Kasumi-1 (cell line): ENCODE measurements around the gene SOX13.
A peak's percentile ranks its signal among the peaks of the same experiment; 100 is the strongest.

Source experiments
- DNase-seq, 2 experiments: peaks; one replicate each; lab custom pipeline; 2025; lab: John Stamatoyannopoulos, UW

Gene SOX13

GRCh38 chr1:204153667-204154066, 80.8 kb downstream of the SOX13 start:
- DNase-seq, result no peak

GRCh38 chr1:204154568-204155255, 81.8 kb downstream of the SOX13 start:
- no peak for DNase-seq

GRCh38 chr1:204155881-204156280, 83.0 kb downstream of the SOX13 start:
- DNase-seq, result no peak

- no peak for DNase-seq
Observed at GRCh38 chr1:204157962-204158361, 85.0 kb downstream of the SOX13 start.

- DNase-seq, result no peak
Observed at GRCh38 chr1:204161609-204162493, 88.9 kb downstream of the SOX13 start.

- peak; percentile 55 to 70 for DNase-seq
Observed at GRCh38 chr1:204162494-204163074, 89.7 kb downstream of the SOX13 start.

GRCh38 chr1:204166219-204166618, 93.3 kb downstream of the SOX13 start, which contains the start of gene REN:
Gene REN (minus strand): TSS chr1:204166337. CDS start chr1:204166293, 44 bp downstream.
- DNase-seq, result no peak

DNA sequence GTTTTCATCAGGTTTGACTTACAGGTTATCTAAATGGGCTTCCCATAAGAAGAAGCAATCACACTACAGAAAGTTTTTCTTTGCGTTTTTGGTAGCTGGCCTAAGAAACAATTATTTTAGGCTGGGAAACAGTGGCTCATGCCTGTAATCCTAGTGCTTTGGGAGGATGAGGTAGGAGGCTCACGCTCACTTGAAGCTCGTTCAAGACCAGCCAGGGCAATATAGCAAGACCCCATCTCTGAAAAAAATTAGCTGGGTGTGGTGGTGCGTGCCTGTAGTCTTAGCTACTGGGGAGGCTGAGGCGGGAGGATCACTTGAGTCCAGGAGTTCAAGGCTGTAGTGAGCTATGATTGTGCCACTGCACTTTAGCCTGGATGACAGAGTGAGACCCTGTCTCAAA, 94.8 kb downstream of the SOX13 start:
- DNase-seq, result no peak

DNA sequence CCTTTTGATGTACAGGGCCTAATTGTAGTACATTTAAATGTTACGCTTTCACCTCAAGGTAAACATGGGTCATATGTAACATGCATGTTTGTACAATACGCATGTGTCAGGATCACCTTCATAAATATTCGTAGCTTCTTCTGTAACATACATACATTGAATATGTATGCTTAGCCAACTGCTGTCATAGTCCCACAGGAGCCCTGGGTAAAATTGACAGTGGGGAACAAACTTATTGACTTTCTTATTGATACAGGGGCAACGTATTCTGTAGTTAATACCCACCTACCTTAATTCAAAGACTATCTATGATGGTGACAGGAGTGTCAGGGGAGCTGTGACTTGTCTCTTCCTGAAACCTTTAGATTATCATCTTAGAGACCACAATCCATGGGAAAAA, 96.9 kb downstream of the SOX13 start:
- peak; percentile 7 to 8 for DNase-seq

DNA sequence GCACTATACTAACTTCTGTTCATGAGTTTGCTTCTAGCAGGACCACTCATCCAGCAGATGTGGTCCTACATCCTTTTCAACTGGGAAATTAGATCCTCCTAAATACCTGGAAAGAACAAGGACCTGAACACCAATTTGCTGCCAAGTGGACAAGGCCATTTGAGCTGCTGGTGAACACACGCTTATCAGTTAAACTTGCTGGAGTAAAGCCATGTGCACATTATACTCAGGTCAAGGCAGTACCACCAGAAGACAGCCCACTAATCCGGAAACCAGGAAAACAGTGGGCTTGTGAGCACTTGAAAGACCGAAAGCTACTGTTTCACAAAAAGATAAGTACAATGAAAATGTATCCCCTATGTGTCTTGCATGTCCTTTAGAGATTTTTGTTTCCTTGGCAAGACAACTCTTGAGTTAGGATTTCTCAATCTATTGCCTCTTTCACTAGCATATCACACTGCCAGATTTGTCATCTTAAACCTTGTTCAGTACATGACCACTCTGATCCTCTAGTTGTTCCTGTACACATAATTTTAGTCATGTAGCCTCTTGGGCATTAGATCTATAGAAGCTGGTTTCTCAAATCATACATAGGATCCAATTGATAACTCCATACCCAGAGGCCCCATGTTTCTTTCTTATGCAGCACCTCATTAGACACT, 97.7 kb downstream of the SOX13 start:
- no peak for DNase-seq

GRCh38 chr1:204171751-204172178, 98.8 kb downstream of the SOX13 start:
- no peak for DNase-seq

GRCh38 chr1:204172404-204173029, 99.6 kb downstream of the SOX13 start:
- DNase-seq, result no peak

GRCh38 chr1:204174958-204175357, 102.0 kb downstream of the SOX13 start:
- no peak for DNase-seq

- DNase-seq, result no peak
Observed at GRCh38 chr1:204176049-204176448, 103.1 kb downstream of the SOX13 start.

- no peak for DNase-seq
Observed at GRCh38 chr1:204177133-204177532, 104.2 kb downstream of the SOX13 start.
